ENCODE data around the gene TAAR9.

TAAR9 gene

DNA sequence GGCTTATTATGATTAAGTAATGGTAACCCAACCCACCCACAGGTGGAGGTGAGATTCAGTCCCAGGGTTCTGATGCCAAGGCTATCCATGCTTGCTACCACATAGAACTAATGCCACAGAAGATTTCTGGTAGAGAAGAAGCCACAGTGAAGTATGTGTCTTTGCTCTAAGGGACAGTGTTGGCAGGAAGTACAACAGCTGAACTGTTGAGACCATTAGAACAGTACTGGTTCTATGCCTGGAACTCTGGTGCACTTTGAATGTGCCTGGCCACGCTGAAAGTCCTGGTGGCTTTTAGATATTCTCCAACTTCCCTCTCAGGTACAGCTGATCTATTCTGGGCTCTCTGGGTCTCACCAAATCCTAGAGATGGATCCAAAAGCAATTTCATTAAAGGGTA lies 32.9 kb upstream of the TAAR9 start:
- H3K36me3 ChIP-seq (ENCODE audit: control insufficient read depth, insufficient read depth, low read length): peaks cover 6% of the 10 kb centered on the region
- H3K4me3 ChIP-seq (ENCODE audit: low read length): no peak overlapping the region

DNA sequence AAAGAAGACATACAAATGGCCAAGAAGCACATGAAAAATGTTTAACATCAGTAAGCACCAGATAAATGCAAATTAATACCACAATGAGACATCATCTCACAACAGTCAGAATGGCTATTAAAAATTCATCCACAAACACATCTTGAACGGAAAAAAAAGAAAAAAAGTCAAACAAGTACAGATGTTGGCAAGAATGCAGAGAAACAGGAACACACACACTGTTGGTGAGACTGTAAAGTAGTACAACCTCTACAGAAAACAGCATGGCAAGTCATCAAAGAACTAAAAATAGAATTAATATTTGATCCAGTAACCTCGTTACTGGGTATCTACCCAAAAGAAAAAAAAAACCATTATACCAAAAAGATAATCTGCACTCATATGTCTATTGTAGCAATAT lies 31.6 kb upstream of the TAAR9 start:
- Histone ChIP-seq H3K36me3 (ENCODE audit: control insufficient read depth, insufficient read depth, low read length) (peaks cover 4% of the 10 kb centered on the region), H3K4me3 (ENCODE audit: low read length) (no peak overlapping the region), H3K27me3 (ENCODE audit: control insufficient read depth, insufficient read depth, low read length) (no peaks in the 10 kb centered on the region), H3K4me1 (ENCODE audit: control insufficient read depth, insufficient read depth, low read length) (peaks cover 11% of the 10 kb centered on the region), H3K9ac (ENCODE audit: low read length) (no peak overlapping the region), H3K27ac (ENCODE audit: low read depth, low read length) (no peak overlapping the region)

More for the DNA sequence above, 32.9 kb upstream of the TAAR9 start:
- H3K27me3 ChIP-seq (ENCODE audit: control insufficient read depth, insufficient read depth, low read length): no peaks in the 10 kb centered on the region
- H3K4me1 ChIP-seq (ENCODE audit: control insufficient read depth, insufficient read depth, low read length): peaks cover 11% of the 10 kb centered on the region
- no peak overlapping the region for H3K27ac ChIP-seq (ENCODE audit: low read depth, low read length)
- no peak overlapping the region for H3K9ac ChIP-seq (ENCODE audit: low read length)

DNA sequence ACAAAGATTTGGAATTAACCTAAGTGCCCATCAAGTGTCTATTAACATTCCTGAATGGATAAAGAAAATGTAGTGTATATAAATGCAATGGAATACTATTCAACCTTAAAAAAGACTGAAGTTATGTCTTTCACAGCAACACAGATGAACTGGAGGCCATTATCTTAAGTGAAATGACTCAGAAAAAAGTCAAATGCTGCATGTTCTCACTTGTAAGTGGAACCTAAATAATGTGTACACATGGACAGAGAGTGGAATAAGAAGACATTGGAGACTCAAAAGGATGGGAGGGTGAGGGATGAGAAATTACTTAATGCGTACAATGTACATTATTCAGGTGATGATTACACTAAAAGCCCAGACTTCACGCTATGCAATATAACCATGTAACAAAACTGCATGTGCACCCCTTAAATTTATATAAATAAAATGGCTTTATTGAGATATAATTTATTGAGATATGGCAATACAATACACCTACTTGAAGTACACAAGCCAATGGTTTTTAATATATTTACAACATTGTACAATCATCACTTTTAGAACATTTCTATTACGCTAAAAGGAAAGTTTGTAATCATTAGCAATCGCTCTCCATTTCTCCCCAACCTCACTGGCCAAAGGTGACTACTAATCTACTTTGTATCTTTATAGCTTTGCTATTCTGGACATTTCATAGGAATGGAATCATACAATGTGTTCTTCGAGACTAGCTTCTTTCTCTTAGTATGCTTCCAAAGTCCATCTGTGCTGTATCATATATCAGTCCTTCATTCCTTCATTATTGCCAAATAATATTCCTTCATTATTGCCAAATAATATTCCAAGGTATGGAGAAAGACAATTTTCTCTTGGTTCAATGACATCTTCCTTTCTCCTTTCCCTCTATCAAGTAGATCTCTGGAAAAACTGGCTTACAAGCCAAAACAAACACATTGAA lies 30.9 kb upstream of the TAAR9 start:
- H3K9ac ChIP-seq (ENCODE audit: low read length): no peak overlapping the region
- H3K4me1 ChIP-seq (ENCODE audit: control insufficient read depth, insufficient read depth, low read length): peaks cover 11% of the 10 kb centered on the region
- H3K27me3 ChIP-seq (ENCODE audit: control insufficient read depth, insufficient read depth, low read length): no peaks in the 10 kb centered on the region
- H3K4me3 ChIP-seq (ENCODE audit: low read length): no peak overlapping the region
- no peaks in the 10 kb centered on the region for H3K36me3 ChIP-seq (ENCODE audit: control insufficient read depth, insufficient read depth, low read length)
- H3K27ac ChIP-seq (ENCODE audit: low read depth, low read length): no peak overlapping the region

DNA sequence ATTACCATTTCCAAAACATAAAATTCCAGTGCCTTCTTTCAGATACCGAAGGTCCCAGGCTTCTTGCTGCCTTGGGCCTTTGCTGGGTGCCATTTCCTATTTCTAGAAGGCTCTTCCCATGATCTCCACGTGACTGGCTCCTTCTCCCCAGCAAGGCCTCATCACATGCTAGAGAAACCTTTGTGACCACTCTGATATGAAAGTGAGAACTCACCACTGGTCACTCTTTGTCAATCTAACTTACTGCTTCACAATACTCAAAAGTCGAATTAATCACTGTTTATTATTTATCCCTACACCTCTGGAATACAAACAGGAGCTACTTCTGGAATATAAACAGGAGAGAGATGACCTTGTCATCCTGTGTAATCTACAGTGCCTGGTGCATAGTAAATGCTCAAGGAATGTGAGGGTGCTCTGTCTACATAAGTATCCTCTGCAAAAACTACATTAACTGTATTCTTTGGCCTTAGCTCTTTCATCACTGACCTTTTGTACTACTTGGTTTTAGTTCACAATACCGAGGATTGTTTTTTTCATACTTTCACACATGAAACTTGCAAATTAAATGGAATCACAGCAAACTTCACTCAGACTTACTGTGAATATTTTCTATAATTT lies 26.8 kb upstream of the TAAR9 start:
- peaks cover 3% of the 10 kb centered on the region for H3K4me1 ChIP-seq (ENCODE audit: control insufficient read depth, insufficient read depth, low read length)

DNA sequence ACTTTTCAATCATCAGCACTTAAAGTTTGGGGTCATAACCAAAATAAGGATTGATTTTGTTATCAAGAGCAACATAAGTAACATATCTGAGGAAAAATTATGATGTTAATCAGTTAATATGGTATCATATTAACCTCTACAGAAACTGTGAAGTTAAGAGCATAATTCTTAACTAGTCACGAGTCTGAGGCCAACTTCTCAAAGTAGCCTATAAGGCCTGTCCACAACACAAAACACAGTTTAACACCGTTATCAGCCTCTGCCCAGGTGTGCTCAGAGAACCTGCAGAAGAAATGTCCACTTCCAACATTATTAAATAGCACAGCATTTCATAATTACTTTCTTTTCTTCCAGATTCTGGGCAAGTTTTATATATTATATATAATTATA lies 26.3 kb upstream of the TAAR9 start:
- peaks cover 3% of the 10 kb centered on the region for H3K4me1 ChIP-seq (ENCODE audit: control insufficient read depth, insufficient read depth, low read length)
- H3K27ac ChIP-seq (ENCODE audit: low read depth, low read length): no peak overlapping the region
- no peaks in the 10 kb centered on the region for H3K36me3 ChIP-seq (ENCODE audit: control insufficient read depth, insufficient read depth, low read length)
- H3K27me3 ChIP-seq (ENCODE audit: control insufficient read depth, insufficient read depth, low read length): no peaks in the 10 kb centered on the region
- peak overlapping the region; percentile 46 for H3K4me3 ChIP-seq (ENCODE audit: low read length)
- H3K9ac ChIP-seq (ENCODE audit: low read length): no peak overlapping the region

More for the DNA sequence above, 26.8 kb upstream of the TAAR9 start:
- H3K27ac ChIP-seq (ENCODE audit: low read depth, low read length): no peak overlapping the region
- H3K36me3 ChIP-seq (ENCODE audit: control insufficient read depth, insufficient read depth, low read length): no peaks in the 10 kb centered on the region
- no peaks in the 10 kb centered on the region for H3K27me3 ChIP-seq (ENCODE audit: control insufficient read depth, insufficient read depth, low read length)
- H3K9ac ChIP-seq (ENCODE audit: low read length): no peak overlapping the region
- H3K4me3 ChIP-seq (ENCODE audit: low read length): peak overlapping the region; percentile 46

- no peaks in the 10 kb centered on the region for H3K36me3 ChIP-seq (ENCODE audit: control insufficient read depth, insufficient read depth, low read length)
- no peaks in the 10 kb centered on the region for H3K27me3 ChIP-seq (ENCODE audit: control insufficient read depth, insufficient read depth, low read length)
- peak overlapping the region; percentile 76 for H3K27ac ChIP-seq (ENCODE audit: low read depth, low read length)
- peak overlapping the region; percentile 97 for H3K4me3 ChIP-seq (ENCODE audit: low read length)
- H3K4me1 ChIP-seq (ENCODE audit: control insufficient read depth, insufficient read depth, low read length): peaks cover 3% of the 10 kb centered on the region
- H3K9ac ChIP-seq (ENCODE audit: low read length): peak overlapping the region; percentile 56
Measured at GRCh38 chr6:132512342-132512637, 25.8 kb upstream of the TAAR9 start.

GRCh38 chr6:132512638-132513632 lies 25.1 kb upstream of the TAAR9 start, which contains the start of gene STX7:
TSS of gene STX7 (minus strand) at chr6:132513116. CDS start at chr6:132503530, 9,586 bp downstream.
- peaks cover 3% of the 10 kb centered on the region for H3K4me1 ChIP-seq (ENCODE audit: control insufficient read depth, insufficient read depth, low read length)
- H3K36me3 ChIP-seq (ENCODE audit: control insufficient read depth, insufficient read depth, low read length): no peaks in the 10 kb centered on the region
- peak within 1 kb of the TSS; percentile 76 for H3K27ac ChIP-seq (ENCODE audit: low read depth, low read length)
- H3K9ac ChIP-seq (ENCODE audit: low read length): peak within 1 kb of the TSS; percentile 56
- peak within 1 kb of the TSS; percentile 97 for H3K4me3 ChIP-seq (ENCODE audit: low read length)
- H3K27me3 ChIP-seq (ENCODE audit: control insufficient read depth, insufficient read depth, low read length): no peaks in the 10 kb centered on the region

DNA sequence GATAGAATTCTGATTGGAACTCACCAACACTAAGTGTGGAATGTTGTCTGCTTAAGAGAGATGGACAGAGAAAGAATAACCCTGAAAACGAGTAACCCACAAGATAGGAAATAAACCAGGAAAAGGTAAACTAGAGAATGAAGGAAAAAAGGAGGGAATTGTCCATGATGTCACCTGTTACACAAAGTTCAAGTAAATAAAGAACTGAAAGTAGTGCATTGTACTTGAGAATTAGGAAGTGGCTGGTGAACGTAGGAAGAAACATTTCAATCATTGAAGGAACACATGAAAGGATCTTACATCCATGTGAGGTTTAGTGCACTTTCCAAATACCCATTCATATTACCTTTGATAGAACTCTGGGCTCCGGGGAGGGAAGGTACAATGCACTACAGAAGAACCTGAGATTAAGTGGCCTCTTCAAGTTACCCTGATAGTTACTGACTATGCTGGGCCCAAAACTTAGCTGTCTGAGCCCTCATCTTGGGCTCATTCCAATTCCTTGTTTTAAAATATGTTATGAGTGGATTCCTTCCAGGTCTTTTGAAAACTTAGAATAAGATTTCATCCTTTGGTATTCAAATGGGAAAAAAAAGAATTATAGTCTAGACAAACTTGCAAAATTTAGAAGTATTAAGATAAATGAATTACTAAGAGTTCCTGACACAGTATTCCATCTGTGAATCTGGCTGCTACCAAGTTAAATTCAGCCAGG lies 24.1 kb upstream of the TAAR9 start:
- Histone ChIP-seq H3K36me3 (ENCODE audit: control insufficient read depth, insufficient read depth, low read length) (no peaks in the 10 kb centered on the region), H3K4me1 (ENCODE audit: control insufficient read depth, insufficient read depth, low read length) (peaks cover 3% of the 10 kb centered on the region), H3K27me3 (ENCODE audit: control insufficient read depth, insufficient read depth, low read length) (no peaks in the 10 kb centered on the region), H3K9ac (ENCODE audit: low read length) (no peak overlapping the region), H3K4me3 (ENCODE audit: low read length) (peak overlapping the region; percentile 97), H3K27ac (ENCODE audit: low read depth, low read length) (no peak overlapping the region)

DNA sequence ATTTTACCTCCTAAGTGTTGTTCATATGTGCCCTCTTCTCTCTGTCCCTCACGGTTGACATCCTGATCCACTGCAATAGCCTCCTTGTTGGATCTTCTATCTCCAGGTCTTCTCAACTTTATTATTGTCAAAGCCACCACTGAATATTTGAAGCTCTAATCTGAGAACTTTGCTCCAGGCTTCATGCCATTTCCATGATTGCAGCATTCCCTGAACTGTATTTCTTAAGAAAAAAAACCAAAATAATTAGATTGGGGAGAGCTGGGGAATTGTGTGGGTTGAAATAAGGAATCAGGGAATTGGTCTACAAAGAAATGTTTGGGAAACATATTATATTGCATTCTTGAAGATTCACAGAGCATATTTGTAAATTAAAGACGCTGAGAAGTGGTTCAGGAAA lies 22.7 kb upstream of the TAAR9 start:
- Histone ChIP-seq H3K27me3 (ENCODE audit: control insufficient read depth, insufficient read depth, low read length) (no peaks in the 10 kb centered on the region), H3K27ac (ENCODE audit: low read depth, low read length) (no peak overlapping the region), H3K36me3 (ENCODE audit: control insufficient read depth, insufficient read depth, low read length) (no peaks in the 10 kb centered on the region), H3K4me1 (ENCODE audit: control insufficient read depth, insufficient read depth, low read length) (peaks cover 3% of the 10 kb centered on the region), H3K9ac (ENCODE audit: low read length) (no peak overlapping the region), H3K4me3 (ENCODE audit: low read length) (no peak overlapping the region)

DNA sequence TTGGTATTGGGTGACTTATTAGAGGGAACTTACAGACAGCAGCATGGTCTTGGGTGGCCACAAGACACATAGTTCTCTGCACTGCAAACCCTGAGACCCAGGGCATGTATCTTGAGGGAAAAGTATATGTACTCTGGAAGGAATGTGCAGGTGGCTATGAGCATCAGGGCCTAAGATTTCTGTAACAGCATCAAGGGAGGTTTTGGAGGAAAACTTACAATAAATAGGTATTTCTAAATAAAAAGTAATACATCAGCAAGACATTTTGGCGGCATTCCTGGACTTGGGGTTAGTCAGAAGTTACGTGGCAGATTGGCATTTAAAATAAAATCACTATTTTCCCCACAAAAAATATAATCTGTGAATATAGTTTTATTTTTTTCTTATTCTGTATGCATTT lies 17.1 kb upstream of the TAAR9 start:
- H3K27ac ChIP-seq (ENCODE audit: low read depth, low read length): no peak overlapping the region
- no peaks in the 10 kb centered on the region for H3K4me1 ChIP-seq (ENCODE audit: control insufficient read depth, insufficient read depth, low read length)
- no peaks in the 10 kb centered on the region for H3K27me3 ChIP-seq (ENCODE audit: control insufficient read depth, insufficient read depth, low read length)
- no peaks in the 10 kb centered on the region for H3K36me3 ChIP-seq (ENCODE audit: control insufficient read depth, insufficient read depth, low read length)
- no peak overlapping the region for H3K4me3 ChIP-seq (ENCODE audit: low read length)
- no peak overlapping the region for H3K9ac ChIP-seq (ENCODE audit: low read length)

- Histone ChIP-seq H3K36me3 (ENCODE audit: control insufficient read depth, insufficient read depth, low read length) (no peaks in the 10 kb centered on the region), H3K4me1 (ENCODE audit: control insufficient read depth, insufficient read depth, low read length) (no peaks in the 10 kb centered on the region), H3K27me3 (ENCODE audit: control insufficient read depth, insufficient read depth, low read length) (no peaks in the 10 kb centered on the region), H3K4me3 (ENCODE audit: low read length) (no peak overlapping the region), H3K9ac (ENCODE audit: low read length) (no peak overlapping the region), H3K27ac (ENCODE audit: low read depth, low read length) (no peak overlapping the region)
Measured at GRCh38 chr6:132524646-132525045, 13.4 kb upstream of the TAAR9 start.

All from rectal smooth muscle tissue (tissue), 1 donor.